NT2/D1 (cell line): Measurements from ENCODE around the gene NTM.

Experiments
- SUZ12 ChIP-seq: IDR thresholded peaks from 2 replicates; pipeline ENCODE4 v1.6.1; 2011; ENCODE audit not compliant: insufficient read length, insufficient read depth; ENCODE audit errors: extremely low read depth
- YY1 ChIP-seq: IDR thresholded peaks from 2 replicates; pipeline ENCODE4 v1.6.1; 2011; ENCODE audit not compliant: insufficient read length, insufficient read depth
- ZNF274 ChIP-seq: IDR thresholded peaks from 2 replicates; pipeline ENCODE4 v1.6.1; 2011; ENCODE audit warnings: mild to moderate bottlenecking, low read depth, low read length

GRCh38 chr11:132205496-132205895, 835.1 kb downstream of the NTM start:
- TF ChIP-seq YY1 (no peak), ZNF274 (no peak), SUZ12 (no peak)
